ENCODE data around the gene GHRL. TPM values are rescaled to one million over a fixed set of nuclear protein-coding genes. Genes with fewer than 3 reads are reported as not detected.

GHRL gene
- total and polyA plus RNA-seq, 2 of the 4 experiments (the other 2 are of a cell fraction), result 0.27 TPM; not detected in 1

- peak overlapping the region; percentile 78 for H2BK5ac ChIP-seq (ENCODE audit: low read depth, low read length, poor library complexity, severe bottlenecking)
- H2BK15ac ChIP-seq (ENCODE audit: low read depth, low read length), result peak overlapping the region; percentile 79; the same call in 1 of the 3 replicates
- no peaks in the 10 kb centered on the region for H3K9me3 ChIP-seq (ENCODE audit: control insufficient read depth, insufficient read depth, low read length)
- H3K4ac ChIP-seq (ENCODE audit: low read depth, low read length), result peak overlapping the region; percentile 99
- peak overlapping the region; percentile 98 for H3K23ac ChIP-seq (ENCODE audit: low read depth, low read length)
- H3K9me1 ChIP-seq (ENCODE audit: insufficient read depth, low read length), result peaks cover 13% of the 10 kb centered on the region
- no TSS peak for BruUV-seq (replicated peaks)
- peak overlapping the region; percentile 96 to 99 for H4K8ac ChIP-seq (ENCODE audit: low read depth in 2 of 2, low read length in 2 of 2)
- intact Hi-C loops (cut with micrococcal nuclease) (no loop called here), dilution Hi-C loops (cut with HindIII; ENCODE audit: low sequenced_read_pairs, unreplicated experiment) (no loop called here), in situ Hi-C loops (cut with MboI; ENCODE audit: low sequenced_read_pairs) (no loop called here)
- peak overlapping the region; percentile 57 for H3K18ac ChIP-seq (ENCODE audit: low read depth, low read length)
- peak overlapping the region; percentile 75 for H3K4me3 ChIP-seq (ENCODE audit: insufficient read depth, low read depth, low read length)
- peak overlapping the region; percentile 95 for H3K4me2 ChIP-seq (ENCODE audit: low read depth, low read length)
- ATAC-seq (ENCODE audit: low read depth) (no peak), DNase-seq (no peak)
- H4K5ac ChIP-seq (ENCODE audit: low read depth, low read length), result peak overlapping the region; percentile 78
- peak overlapping the region; percentile 93 for H2AFZ ChIP-seq (replicated peaks; ENCODE audit: low read length, poor library complexity)
- peak overlapping the region; percentile 92 for H3K27ac ChIP-seq (ENCODE audit: insufficient read depth, low read length)
- ChIA-PET POLR2A (ENCODE audit: unreplicated experiment) (interaction anchor here (0.5 kb wide), 1 partner anchor 606 kb away, joined by 4 read pairs; no protein-coding TSS in a partner anchor), CTCF (interaction anchor here (1.2 to 1.6 kb wide), 2 partner anchors 31 to 419 kb away, joined by 3 to 7 read pairs; no protein-coding TSS in a partner anchor)
- H2BK20ac ChIP-seq (ENCODE audit: low read depth, low read length), result peak overlapping the region; percentile 39; the same call in 1 of the 2 replicates
- H3K27me3 ChIP-seq (ENCODE audit: control insufficient read depth, insufficient read depth, low read length), result peaks cover 12% of the 10 kb centered on the region
- no CpG with 5 or more reads among the region's 9 CpGs for WGBS, 2 experiments (ENCODE audit: extremely low coverage in 2 of 2, insufficient read length in 1 of 2)
- H3K14ac ChIP-seq (replicated peaks; ENCODE audit: low read depth, low read length), result peak overlapping the region; percentile 99
- peaks cover 28% of the 10 kb centered on the region for H3K36me3 ChIP-seq (ENCODE audit: control insufficient read depth, insufficient read depth, low read length)
- peaks cover 43% of the 10 kb centered on the region for H4K20me1 ChIP-seq (ENCODE audit: insufficient read depth, low read length)
- no peak for TF ChIP-seq CHD1 (IDR thresholded peaks at IDR 0.05; ENCODE audit: low read depth, low read length)
- TF ChIP-seq MAFK (IDR thresholded peaks at IDR 0.05; ENCODE audit: low read depth, low read length), result no peak
- TF ChIP-seq SMC3 (IDR thresholded peaks at IDR 0.05; ENCODE audit: low read depth, low read length), result no peak
- TF ChIP-seq USF2 (IDR thresholded peaks at IDR 0.05; ENCODE audit: low read depth, low read length), result no peak
- TF ChIP-seq CEBPB (IDR thresholded peaks at IDR 0.05; ENCODE audit: low read depth, low read length), result no peak
- TF ChIP-seq MAZ (IDR thresholded peaks at IDR 0.05; ENCODE audit: borderline replicate concordance, low read depth, low read length), result no peak
- no peak for TF ChIP-seq POLR2A (IDR thresholded peaks at IDR 0.05; ENCODE audit: low read depth, low read length)
- no peak for TF ChIP-seq RAD21 (IDR thresholded peaks at IDR 0.05; ENCODE audit: low read length)
- TF ChIP-seq CTCF (conservative IDR thresholded peaks at IDR 0.05; ENCODE audit: low read depth, low read length), result no peak
- TF ChIP-seq FOS (IDR thresholded peaks at IDR 0.05; ENCODE audit: low read depth, low read length), result no peak
- TF ChIP-seq BHLHE40 (IDR thresholded peaks at IDR 0.05; ENCODE audit: low read depth, low read length), result no peak
- no peak for TF ChIP-seq RCOR1 (IDR thresholded peaks at IDR 0.05; ENCODE audit: insufficient replicate concordance, low read length)
- no peak for TF ChIP-seq NFE2L2 (IDR thresholded peaks at IDR 0.05; ENCODE audit: low read depth, low read length)
- no peak for TF ChIP-seq ELK1 (IDR thresholded peaks at IDR 0.05; ENCODE audit: borderline replicate concordance, low read depth, low read length)
- no peak for TF ChIP-seq MXI1 (IDR thresholded peaks at IDR 0.05; ENCODE audit: borderline replicate concordance, low read depth, low read length)
- no peak for TF ChIP-seq RFX5 (IDR thresholded peaks at IDR 0.05; ENCODE audit: low read depth, low read length)
- H4K91ac ChIP-seq (ENCODE audit: insufficient read depth, low read depth, low read length), result peak overlapping the region; percentile 97
- H2BK120ac ChIP-seq (ENCODE audit: low read depth, low read length), result peak overlapping the region; percentile 78
- peak overlapping the region; percentile 100 for H2AK9ac ChIP-seq (replicated peaks; ENCODE audit: low read depth, low read length, poor library complexity)
- peak overlapping the region; percentile 90 for H3K9ac ChIP-seq (ENCODE audit: low read depth, low read length)
- peak overlapping the region; percentile 96 for H3K56ac ChIP-seq (ENCODE audit: extremely low read depth, insufficient read depth, low read length)
- peaks cover 27 to 52% of the 10 kb centered on the region in 2 experiments for H3K79me1 ChIP-seq (ENCODE audit: low read depth in 1 of 2, low read length in 2 of 2)
- peaks cover 4% of the 10 kb centered on the region; the same call in 1 of the 2 replicates for H3K4me1 ChIP-seq (ENCODE audit: control insufficient read depth, insufficient read depth, low read length)
- peak overlapping the region; percentile 99 for H2AK5ac ChIP-seq (ENCODE audit: low read depth, low read length)
Observed at GRCh38 chr3:10320320-10320677, 27.6 kb upstream of the GHRL start.

Data from IMR-90 (cell line).